NCI-H1092 (cell line): ENCODE data around the gene CRYZ.
A peak's percentile ranks its signal among the peaks of the same experiment; 100 is the strongest.
"Not testable (repeated sequence)": the region's sequence is repeated elsewhere in the genome, so short reads cannot be mapped to it uniquely, and the experiment has no call there.

Experiments used
- DNase-seq: peaks from one replicate; lab custom pipeline; 2025; lab: John Stamatoyannopoulos, UW

CRYZ gene, protein sequence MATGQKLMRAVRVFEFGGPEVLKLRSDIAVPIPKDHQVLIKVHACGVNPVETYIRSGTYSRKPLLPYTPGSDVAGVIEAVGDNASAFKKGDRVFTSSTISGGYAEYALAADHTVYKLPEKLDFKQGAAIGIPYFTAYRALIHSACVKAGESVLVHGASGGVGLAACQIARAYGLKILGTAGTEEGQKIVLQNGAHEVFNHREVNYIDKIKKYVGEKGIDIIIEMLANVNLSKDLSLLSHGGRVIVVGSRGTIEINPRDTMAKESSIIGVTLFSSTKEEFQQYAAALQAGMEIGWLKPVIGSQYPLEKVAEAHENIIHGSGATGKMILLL

DNA sequence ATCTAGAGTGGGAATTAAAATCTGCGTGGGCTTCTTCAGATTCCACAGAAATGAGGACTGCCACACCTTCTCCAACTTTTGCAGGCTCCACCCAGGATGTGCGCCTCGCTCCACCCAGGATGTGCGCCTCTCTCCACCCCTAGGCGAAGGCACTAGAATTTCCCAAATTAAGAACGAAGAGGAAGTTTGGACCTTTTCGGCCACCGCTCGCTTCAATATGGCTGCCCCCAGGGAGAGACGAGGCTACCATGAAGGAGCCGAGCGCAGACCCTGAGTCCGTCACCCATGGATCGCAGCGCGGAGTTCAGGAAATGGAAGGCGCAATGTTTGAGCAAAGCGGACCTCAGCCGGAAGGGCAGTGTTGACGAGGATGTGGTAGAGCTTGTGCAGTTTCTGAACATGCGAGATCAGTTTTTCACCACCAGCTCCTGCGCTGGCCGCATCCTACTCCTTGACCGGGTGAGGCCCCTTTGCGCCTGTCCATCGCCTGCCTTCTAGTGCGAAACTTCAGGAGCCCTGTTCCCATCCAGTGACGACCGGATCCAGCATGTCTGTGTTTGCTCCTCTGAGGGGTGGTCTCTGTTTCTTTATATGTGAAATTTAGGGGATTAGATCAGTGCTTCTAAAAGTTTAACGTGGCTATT, at the start of gene CRYZ, which contains the start of gene TYW3:
Gene CRYZ, minus strand, starts transcription at position 91 of the 644 bp plus-strand sequence. CDS start 8,229 bp downstream, outside the sequence.
Gene TYW3, plus strand, starts transcription at position 193 of the 644 bp plus-strand sequence. Its CDS starts 93 bp downstream, at position 286.
- peak; percentile 83 for DNase-seq

DNA sequence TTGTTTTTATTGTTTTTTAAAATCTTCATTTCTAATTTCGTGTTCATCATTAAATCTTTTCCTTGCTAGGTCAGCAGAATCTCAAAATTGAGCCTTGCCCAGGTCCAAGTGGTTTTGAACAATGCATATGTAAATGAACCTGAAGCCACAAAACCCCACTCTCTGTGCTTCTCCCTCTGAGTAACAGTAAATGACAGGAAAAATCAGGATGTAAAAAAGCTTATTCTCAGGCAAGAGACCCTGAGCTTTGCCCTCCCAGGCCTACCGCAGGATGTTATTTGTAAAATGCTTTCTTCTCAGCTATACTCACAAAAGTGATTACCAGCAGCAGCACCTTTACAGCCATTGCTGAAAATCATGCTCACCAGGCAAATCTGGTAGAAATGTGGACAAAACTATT, 47.7 kb upstream of the CRYZ start:
- no peak for DNase-seq

DNA sequence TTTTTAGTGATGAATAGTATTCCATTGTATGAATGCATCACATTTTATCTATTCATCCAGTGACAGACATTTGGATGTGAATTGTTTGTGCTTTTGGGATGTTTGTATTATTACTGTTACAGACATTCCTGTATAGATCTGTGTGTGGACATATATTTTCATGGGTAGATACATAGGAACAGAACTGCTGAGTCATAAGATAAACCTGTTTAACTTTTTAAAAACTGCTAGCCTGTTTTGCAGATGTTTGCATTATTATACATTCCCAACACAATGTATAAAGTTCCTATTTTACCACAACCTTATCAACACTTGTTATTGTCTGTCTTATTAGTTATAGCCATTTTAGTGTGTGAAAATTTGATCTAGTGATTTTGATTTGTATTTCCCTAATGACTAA, 46.9 kb upstream of the CRYZ start:
- no peak for DNase-seq

DNA sequence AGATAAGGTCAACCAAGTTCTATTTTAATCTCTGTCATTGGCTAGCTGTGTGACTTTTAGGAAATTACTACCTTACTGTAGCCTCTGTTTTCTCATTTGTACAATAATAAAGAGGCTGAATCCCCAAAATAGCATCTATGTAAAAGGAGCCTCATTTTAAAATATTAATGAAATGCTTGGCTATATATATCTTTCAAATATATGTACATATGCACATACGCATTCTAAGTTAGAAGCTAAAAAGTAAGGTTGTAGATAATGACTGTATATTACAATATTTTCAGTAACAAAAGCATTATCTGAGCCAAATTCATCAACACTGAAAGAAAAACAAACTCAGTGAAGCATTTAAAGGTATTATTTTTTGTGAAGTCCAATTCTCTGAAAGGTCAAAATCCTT, 44.7 kb upstream of the CRYZ start:
- DNase-seq, result no peak

DNA sequence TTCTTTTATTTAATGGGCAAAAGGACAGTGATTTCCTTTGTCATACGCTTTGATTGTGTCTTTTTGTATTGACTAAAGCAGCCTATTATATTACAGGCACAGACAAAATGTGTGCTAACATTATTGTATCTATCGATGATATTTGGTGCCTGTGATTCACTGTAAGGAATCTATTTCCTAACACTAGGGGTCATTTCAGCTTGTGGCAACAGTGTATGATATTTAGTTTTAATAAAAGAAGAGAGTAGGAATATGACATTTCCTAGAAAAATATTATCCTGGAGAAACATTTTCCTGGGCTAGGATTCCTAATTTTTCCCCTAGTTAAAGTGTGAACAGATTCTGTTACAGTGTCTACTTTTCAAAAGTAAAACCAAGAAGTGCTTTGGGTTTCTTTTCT, 42.9 kb upstream of the CRYZ start:
- DNase-seq, result no peak

DNA sequence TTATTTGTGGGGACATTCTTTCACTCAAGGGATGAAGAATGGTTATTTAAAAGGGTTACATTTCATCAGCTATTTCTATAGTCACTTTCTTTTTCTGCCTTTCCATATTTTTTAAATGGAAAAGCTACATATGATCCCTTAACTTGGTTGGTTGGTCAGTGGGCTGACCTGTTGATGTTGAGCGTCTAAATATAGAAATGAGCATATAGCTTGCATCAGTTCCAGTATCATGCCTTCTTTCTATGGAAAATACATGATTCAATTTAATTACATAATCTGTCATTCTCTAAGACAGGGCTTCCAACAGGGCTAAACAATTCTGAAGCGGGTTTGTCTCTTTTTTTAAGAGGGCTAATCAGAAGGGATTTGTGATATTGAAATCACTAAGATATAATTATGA, 40.7 kb upstream of the CRYZ start:
- DNase-seq, result no peak

DNA sequence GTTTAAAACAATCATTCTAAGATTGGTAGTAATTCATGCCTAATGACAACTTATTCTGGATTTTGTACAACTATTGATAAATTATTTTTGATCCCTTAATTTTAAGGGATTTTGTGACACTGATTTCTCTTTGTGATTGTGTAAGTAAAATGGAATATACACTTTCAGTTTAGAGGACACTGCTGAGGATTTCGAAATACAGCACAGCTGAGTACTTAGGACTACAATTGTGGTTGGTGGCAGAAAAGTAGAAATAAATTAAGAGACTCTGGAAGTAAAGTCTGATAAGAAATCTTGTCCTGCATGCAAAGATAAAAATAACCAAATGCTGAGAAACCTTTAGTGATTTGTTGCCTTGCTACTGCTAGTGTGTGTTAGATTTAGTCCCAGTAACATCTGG, 40.1 kb upstream of the CRYZ start:
- no peak for DNase-seq

DNA sequence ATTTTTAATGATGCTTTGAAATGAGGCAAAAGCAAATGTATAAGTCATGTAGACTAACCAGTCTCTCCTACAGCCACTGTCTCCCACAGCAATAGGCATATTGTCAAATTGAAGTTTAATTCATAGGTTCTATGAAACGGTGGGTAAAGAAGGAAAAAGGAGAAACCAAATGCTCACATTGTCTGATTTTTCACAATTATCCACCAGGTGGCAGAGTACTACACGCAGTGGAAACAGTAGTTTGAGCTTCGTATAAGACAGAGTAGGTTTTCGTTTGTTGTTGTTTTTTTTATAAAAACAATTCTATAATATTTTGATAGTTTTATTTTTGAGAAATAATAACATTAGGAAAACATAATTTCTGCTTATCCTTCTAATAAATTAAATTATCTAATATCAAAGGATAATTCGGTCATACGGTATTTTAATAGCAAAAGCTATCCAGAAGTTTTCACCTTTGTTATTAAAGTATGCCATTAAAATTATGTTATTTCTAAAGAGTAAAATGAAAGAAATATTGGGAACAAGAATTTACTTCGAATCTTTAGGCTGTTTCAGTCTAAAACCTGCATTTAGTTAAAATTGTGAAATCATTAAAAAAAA, 39.2 kb upstream of the CRYZ start:
- peak; percentile 44 for DNase-seq

DNA sequence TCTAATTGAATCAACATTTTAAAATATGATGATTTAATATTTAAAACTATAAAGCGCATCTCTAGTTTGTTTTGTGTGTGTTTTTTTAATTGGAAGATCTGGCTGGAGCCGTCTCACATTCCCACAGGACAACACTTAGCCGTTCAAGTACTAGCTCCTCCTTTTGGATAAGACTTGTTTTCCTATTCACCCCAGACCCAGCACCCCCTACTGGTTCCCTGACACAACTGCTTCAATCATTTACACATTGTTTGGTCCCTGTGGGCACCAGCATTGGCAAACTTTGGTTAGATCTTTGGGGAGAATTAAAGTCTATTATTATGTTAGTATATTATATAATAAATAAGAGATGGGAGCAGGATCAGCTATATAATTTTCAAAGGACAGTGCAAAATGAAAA, 34.6 kb upstream of the CRYZ start:
- no peak for DNase-seq

DNA sequence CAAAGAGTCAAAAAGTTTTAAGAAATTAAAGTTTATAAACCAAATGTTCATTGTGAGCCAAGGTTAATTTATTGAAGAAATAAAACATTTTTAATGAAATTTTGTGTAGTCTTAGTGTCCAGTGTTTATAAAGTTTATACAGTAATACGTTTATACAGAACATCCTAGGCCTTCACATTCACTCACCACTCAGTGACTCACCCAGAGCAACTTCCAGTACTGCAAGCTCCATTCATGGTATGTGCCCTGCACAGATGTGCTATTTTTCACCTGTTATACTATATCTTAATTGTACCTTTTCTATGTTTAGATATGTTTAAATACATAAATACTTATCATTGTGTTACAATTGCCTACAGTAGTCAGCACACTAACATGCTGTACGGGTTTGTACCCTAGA, 33.7 kb upstream of the CRYZ start:
- DNase-seq, result no peak

DNA sequence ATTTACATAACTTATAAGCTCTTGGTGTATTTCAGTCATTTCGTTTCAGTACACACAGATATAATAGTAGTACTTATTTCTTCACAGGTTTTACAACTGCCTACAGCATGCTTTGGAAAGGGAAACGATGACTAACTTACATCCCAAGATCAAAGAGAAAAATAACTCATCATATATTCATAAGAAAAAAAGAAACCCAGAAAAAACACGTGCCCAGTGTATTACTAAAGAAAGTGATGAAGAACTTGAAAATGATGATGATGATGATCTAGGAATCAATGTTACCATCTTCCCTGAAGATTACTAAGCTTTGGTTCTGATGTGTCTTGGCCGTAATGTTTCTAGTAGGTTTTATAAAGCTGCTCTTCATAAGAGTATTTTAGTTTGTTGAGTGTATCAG, 31.0 kb upstream of the CRYZ start:
- no peak for DNase-seq

DNA sequence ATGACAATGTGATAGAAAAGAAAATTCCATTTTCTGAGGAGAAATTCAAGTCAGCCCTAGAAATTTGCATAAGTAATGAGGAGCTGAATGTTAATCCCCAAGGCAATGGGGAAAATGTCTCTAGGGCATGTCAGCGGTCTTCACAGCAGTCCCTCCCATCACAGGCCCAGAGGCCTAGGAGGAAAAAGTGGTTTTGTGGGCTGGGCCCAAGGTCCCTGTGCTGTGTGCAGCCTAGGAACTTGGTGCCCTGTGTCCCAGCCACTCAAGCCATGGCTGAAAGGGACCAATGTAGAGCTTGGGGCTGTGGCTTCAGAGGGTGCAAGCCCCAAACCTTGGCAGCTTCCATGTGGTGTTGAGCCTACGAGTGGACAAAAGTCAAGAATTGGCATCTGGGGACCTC, 23.8 kb upstream of the CRYZ start:
- not testable (repeated sequence) for DNase-seq

DNA sequence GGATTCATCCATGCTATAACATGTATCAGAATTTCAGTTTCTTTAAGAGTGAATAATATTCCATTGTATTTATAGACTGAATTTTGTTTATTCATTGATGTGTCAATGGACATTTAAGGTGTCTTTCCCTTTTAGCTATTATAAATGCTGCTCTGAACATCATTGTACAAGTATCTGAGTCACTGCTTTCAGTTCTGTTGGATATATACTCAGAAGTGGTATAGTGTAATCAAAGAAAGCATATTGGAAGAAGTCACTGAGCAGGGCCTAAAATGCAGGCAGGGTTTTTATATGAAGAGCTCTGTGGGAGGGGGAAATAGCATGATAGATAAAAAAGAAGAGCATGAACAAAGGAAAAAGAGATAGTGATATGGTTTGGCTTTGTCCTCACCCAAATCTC, 22.6 kb upstream of the CRYZ start:
- DNase-seq, result no peak

DNA sequence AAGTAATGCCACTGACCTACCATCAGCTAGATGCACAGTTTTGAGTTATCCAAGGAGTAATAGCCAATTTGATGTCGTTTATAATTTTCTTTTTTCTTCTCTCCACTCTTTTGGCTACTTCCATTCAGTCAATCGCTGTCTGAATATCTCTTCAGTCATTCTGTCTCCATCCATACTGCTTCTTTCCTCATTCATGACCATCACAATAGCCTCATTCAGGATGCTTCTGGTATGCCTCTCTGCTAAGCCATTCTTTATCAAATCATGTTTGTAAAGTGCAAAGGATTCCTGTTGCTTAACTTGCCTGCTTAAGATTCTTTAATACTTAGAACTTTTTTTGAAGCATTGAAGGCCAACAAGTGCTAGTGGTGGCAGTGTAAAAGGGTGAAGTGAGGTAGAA, 20.3 kb upstream of the CRYZ start:
- no peak for DNase-seq

DNA sequence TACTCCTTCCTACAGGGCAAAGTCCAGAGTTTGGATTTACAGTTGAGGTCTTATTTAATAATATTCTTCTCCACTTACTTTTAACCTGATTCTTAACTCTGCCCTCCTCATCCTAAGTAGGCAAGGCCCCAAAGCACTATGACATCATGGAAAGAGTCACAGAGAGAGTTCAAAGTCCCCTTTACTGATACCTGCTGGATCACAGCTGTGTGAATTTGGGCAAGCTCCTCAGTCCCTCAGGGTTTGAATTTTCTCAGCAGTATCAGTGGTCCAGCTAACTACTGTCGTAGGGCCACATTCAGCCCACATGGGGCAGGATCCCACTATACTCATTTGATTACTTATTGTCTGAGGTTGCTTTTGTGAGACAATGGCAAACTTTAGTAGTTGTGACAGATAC, 16.1 kb upstream of the CRYZ start:
- DNase-seq, result no peak

DNA sequence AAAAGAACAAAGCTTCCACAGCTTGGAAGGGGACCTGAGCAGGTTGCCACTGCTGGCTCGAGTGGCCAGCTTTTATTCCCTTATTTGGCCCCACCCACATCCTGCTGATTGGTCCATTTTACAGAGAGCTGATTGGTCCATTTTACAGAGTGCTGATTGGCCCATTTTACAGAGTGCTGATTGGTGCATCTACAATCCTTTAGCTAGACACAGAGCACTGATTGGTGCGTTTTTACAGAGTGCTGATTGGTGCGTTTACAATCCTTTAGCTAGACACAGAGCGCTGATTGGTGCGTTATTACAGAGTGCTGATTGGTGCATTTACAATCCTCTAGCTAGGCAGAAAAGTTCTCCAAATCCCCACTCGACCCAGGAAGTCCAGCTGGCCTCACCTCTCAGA, 12.4 kb upstream of the CRYZ start:
- DNase-seq, result not testable (repeated sequence)

DNA sequence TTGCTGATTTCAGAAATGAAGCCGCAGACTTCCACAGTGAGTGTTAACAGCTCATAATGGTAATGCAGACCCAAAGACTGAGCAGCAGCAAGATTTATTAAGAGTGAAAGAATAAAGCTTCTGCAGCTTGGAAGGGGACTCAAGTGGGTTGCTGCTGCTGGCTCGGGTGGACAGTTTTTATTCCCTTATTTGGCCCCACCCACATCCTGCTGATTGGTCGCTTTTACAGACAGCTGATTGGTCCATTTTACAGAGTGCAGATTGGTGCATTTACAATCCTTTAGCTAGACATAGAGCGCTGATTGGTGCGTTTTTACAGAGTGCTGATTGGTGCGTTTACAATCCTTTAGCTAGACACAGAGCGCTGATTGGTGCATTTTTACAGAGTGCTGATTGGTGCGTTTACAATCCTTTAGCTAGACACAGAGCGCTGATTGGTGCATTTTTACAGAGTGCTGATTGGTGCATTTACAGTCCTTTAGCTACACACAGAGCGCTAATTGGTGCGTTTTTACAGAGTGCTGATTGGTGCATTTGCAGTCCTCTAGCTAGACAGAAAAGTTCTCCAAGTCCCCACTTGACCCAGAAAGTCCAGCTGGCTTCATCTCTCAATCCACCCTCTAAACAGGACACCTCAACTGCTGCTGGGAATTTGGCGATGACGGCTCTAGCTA, 7.6 kb upstream of the CRYZ start:
- DNase-seq, result not testable (repeated sequence)

DNA sequence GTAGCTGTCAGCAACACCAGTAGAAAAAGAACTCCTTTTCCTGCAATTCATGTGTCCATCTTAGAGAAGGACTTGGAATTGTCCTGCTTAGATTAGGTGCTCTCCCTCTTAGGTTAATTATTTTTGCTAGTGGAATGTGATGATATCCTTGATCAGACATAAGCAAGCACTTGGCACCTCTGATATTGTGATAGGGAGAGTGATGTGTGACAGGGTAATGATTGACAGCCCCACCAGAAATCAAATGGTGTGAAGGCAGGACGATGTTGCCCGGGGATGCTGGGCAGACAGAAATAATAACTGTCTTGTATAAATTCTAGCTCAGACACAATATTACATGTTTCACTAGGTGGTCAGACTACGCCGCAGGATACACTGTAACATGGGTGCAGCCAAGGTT, 4.5 kb upstream of the CRYZ start:
- DNase-seq, result no peak

DNA sequence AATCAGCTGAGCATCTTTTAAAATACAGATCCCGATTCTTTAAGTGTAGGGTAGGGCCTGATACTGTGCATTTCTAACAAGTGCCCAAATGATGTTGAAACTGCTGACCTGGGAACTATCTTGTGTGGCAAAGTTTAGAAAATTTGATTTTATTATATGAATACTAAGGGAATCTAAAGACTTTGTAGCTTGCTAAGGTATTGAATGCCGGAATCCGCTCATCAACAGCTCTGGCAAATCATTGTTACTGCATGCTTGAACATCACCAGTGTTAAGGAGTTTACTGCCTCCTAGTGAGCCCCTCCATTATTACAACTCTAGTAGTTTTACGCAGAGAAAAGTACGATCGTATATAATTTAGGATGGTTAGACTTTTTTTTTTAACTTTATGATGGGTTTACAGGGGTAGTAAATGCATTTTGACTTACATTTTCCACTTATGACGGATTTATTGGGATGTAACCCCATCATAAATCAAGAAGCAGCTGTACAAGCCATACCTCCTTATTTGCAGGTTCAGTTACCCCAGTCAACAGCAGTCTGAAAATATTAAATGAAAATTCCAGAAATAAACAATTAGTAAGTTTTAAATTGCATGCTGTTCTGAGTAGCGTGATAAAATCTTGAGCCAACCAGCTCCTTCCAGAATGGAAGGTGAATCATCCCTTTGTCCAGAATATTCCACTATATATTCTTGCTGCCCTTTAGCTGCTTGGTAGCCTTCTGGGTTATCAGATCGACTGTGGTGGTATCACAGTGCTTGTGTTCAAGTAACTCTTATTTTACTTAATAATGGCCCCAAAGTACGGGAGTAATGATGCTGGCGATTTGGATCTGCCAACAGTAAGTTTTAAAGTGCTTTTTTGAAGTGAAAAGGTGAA, 994 bp upstream of the CRYZ start:
- DNase-seq, result peak; percentile 29

DNA sequence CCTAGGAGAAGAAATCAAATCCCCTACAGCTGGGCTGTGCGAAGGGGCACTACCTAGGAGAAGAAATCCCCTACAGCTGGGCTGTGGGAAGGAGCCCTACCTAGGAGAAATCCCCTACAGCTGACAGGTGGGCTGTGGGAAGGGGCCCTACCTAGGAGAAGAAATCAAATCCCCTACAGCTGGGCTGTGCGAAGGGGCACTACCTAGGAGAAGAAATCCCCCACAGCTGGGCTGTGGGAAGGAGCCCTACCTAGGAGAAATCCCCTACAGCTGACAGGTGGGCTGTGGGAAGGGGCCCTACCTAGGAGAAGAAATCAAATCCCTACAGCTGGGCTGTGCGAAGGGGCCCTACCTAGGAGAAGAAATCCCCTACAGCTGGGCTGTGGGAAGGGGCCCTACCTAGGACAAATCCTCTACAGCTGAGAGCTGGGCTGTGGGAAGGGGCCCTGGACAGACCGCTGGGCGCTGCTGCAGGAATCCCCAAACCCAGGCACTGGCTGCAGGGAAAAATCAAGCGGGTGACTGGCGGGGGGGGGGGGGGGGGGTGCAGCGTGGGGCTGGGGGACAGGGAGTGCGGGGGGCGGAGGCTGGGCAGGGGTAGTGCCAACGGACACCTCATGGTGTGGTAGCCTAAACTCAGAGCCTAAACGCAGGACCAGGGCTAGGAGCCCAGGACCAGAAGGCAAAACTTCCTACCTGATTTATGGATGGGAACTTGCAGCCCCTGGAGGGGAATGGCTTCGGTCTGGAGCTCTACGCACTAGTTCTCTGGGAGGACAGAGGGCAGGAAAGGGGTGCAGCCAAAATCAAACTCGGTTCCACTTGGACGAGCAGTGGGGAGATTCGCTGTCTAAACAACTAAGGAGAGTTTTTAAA, 541 bp downstream of the CRYZ start:
- not testable (repeated sequence) for DNase-seq
